ENCODE data around the gene MFSD12. TPM values are rescaled to one million over a fixed set of nuclear protein-coding genes. Genes with fewer than 3 reads are reported as not detected.
"Not testable (repeated sequence)": the region's sequence is repeated elsewhere in the genome, so short reads cannot be mapped to it uniquely, and the experiment has no call there.

The MFSD12 gene
- total RNA-seq, 2 donors from 2014 or later, result 85.6 to 112 TPM

- Histone ChIP-seq H3K4me1 (ENCODE audit: control insufficient read depth in 1 of 2, low read depth in 2 of 2) (peaks cover 0 to 26% of the 10 kb centered on the region in 2 donors), H3K9me3 (no peaks in the 10 kb centered on the region), H3K27ac (no peak overlapping the region), H3K27me3 (replicated peaks; ENCODE audit: insufficient read depth) (no peaks in the 10 kb centered on the region), H3K4me3 (no peak overlapping the region), H3K36me3 (peaks cover 11% of the 10 kb centered on the region)
- DNase-seq (ENCODE audit: low spot score), result no peak
- TF ChIP-seq CTCF (IDR thresholded peaks at IDR 0.05), result no peak
- no peak for ATAC-seq (ENCODE audit: insufficient number of reproducible peaks, low FRiP score, low read depth)
Measured at GRCh38 chr19:3511506-3512251, 45.7 kb downstream of the MFSD12 start.

GRCh38 chr19:3510727-3511126 lies 46.7 kb downstream of the MFSD12 start:
- H3K4me1 ChIP-seq (ENCODE audit: control insufficient read depth in 1 of 2, low read depth in 2 of 2), result peaks cover 0 to 22% of the 10 kb centered on the region in 2 donors
- no peak for TF ChIP-seq CTCF (IDR thresholded peaks at IDR 0.05)
- DNase-seq (ENCODE audit: low spot score), result no peak
- no peaks in the 10 kb centered on the region for H3K9me3 ChIP-seq
- H3K4me3 ChIP-seq, result no peak overlapping the region
- H3K36me3 ChIP-seq, result peaks cover 11% of the 10 kb centered on the region
- no peak overlapping the region for H3K27ac ChIP-seq
- H3K27me3 ChIP-seq (replicated peaks; ENCODE audit: insufficient read depth), result no peaks in the 10 kb centered on the region
- ATAC-seq (ENCODE audit: insufficient number of reproducible peaks, low FRiP score, low read depth), result no peak

DNA sequence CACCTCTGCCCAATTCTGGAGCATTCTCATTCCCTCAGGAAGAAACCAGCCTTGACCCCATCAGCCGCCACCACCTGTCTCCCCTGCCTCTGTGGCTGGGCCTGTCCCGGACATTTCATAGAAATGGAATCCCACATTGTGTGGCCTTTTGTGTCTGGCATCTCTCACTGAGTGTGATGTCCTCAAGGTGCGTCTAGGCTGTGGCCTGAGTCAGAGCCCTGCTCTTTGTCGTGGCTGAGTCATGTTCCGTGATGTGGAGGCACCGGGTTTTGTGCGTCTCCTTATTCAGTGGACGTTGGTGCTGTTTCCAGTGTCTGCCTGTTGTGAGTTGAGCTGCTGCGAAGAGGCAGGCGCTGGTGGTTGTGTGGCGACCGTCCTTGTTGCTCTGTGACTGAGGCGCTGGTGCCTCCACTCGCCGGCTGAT lies 47.8 kb downstream of the MFSD12 start:
- H3K4me3 ChIP-seq, result no peak overlapping the region
- H3K9me3 ChIP-seq, result no peaks in the 10 kb centered on the region
- DNase-seq (ENCODE audit: low spot score) (no peak), ATAC-seq (ENCODE audit: insufficient number of reproducible peaks, low FRiP score, low read depth) (no peak)
- H3K27me3 ChIP-seq (replicated peaks; ENCODE audit: insufficient read depth), result no peaks in the 10 kb centered on the region
- peaks cover 3 to 27% of the 10 kb centered on the region in 2 donors for H3K4me1 ChIP-seq (ENCODE audit: control insufficient read depth in 1 of 2, low read depth in 2 of 2)
- H3K36me3 ChIP-seq, result peaks cover 11% of the 10 kb centered on the region
- TF ChIP-seq CTCF (IDR thresholded peaks at IDR 0.05), result no peak
- no peak overlapping the region for H3K27ac ChIP-seq

DNA sequence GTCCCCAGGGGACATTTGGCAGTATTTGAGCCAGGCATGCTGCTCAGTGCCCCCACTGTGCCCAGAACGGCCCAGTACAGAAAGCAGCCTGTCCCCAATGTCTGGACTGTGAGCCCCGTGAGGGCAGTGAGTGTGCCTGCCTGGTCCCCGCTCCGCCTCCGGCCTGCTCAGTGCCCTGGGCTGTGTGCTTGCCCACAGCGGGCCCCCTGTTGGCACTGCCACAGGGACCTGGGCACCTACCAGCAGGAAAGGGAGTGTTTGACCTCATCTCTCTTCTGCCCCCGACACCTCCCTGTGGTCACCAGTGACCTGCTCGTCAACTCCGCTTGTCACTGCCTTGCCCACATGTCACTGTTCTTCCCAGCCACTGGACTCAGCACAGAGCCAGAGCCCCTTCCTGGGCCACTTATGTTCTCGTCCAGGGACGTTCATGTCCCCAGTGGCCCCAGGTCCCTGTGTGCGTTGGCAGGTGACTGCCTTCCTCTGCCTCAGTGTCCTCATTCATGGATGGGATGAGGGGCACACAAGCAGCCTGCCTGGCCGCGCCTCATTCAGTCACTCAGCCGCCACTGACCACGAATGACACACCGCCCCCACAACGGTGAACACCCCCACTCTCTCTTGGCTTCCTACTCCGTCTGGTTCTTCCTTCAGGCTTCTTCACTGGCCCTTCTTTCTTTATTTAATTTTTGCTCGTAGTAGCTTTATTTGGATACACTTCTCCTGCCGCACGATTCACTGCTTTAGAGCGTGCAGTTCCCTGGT lies 48.4 kb downstream of the MFSD12 start:
- ATAC-seq (ENCODE audit: insufficient number of reproducible peaks, low FRiP score, low read depth) (no peak), DNase-seq (ENCODE audit: low spot score) (no peak)
- Histone ChIP-seq H3K4me1 (ENCODE audit: control insufficient read depth in 1 of 2, low read depth in 2 of 2) (peaks cover 3 to 27% of the 10 kb centered on the region in 2 donors), H3K27ac (no peak overlapping the region), H3K4me3 (no peak overlapping the region), H3K36me3 (peaks cover 11% of the 10 kb centered on the region), H3K9me3 (no peaks in the 10 kb centered on the region), H3K27me3 (replicated peaks; ENCODE audit: insufficient read depth) (no peaks in the 10 kb centered on the region)
- TF ChIP-seq CTCF (IDR thresholded peaks at IDR 0.05), result no peak

DNA sequence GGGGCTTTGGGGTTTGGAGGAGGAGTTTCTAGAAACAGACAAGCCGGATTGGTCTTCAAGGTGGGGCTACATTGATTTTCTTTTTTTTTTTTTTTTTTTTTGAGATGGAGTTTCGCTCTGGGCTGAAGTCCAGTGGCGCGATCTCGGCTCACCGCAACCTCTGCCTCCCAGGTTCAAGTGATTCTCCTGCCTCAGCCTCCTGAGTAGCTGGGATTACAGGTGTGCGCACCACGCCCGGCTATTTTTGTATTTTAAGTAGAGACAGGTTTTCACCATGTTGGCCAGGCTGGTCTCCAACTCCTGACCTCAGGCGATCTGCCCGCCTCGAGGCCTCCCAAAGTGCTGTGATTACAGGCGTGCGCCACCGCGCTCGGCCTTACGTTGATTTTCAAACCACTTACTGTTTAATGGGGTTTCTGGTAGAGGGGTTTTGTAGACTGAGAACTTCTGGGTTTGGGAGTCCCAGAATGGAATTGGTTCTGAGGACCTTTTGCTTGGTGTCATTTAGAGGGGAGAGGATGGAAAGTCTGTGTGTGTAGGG lies 49.2 kb downstream of the MFSD12 start:
- not testable (repeated sequence) for DNase-seq (ENCODE audit: low spot score); H3K9me3 ChIP-seq; H3K27me3 ChIP-seq (replicated peaks; ENCODE audit: insufficient read depth); ATAC-seq (ENCODE audit: insufficient number of reproducible peaks, low FRiP score, low read depth); H3K27ac ChIP-seq
- Histone ChIP-seq H3K36me3 (peaks cover 11% of the 10 kb centered on the region), H3K4me3 (peak overlapping the region; percentile 91), H3K4me1 (ENCODE audit: control insufficient read depth in 1 of 2, low read depth in 2 of 2) (peaks cover 3 to 27% of the 10 kb centered on the region in 2 donors)

Data from thoracic aorta (tissue), 2 donors.